DND-41 (cell line): ENCODE results near the gene TEX44.

Source experiments
- CTCF ChIP-seq: IDR thresholded peaks from 2 replicates; pipeline ENCODE4 v1.5.1; 2012; ENCODE audit warnings: borderline replicate concordance, low read length, moderate library complexity, mild to moderate bottlenecking; ENCODE audit not compliant: poor library complexity, severe bottlenecking; ENCODE audit errors: extremely low read depth
- EZH2 ChIP-seq: IDR thresholded peaks from 3 replicates; pipeline ENCODE4 v1.6.1; 2012; ENCODE audit warnings: borderline replicate concordance, low read depth, mild to moderate bottlenecking, moderate library complexity, low read length, inconsistent platforms; ENCODE audit not compliant: severe bottlenecking

GRCh38 chr2:231590614-231591013, 2.0 kb upstream of the TEX44 start:
- TF ChIP-seq CTCF (no peak), EZH2 (no peak)
